Measurements from ENCODE around the gene CGNL1.

DNA sequence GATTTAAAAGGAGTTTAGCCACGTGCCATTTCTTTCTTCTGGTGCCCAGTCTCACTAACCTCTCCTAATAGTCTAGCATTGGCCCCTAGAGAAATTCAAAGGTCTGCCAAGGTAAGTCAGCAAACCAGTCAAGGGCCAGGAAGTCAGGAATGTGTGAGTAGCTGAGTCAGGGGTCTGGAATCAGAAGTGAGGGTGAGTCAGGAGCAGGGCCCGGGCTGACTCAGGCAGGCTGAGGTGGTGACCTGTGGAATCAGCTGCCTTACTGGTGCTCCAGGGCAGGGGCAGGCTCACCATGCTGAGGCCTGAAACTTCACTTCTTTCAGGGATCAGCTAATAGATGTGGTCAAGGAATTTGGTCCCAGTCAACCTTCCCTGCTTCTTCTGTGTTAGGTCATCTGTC, 109.6 kb downstream of the CGNL1 start:
- TF ChIP-seq EP300 (IDR thresholded peaks at IDR 0.05), result peak in 2 of 4 donors; percentile 33 to 93
- TF ChIP-seq, protein P1, sequence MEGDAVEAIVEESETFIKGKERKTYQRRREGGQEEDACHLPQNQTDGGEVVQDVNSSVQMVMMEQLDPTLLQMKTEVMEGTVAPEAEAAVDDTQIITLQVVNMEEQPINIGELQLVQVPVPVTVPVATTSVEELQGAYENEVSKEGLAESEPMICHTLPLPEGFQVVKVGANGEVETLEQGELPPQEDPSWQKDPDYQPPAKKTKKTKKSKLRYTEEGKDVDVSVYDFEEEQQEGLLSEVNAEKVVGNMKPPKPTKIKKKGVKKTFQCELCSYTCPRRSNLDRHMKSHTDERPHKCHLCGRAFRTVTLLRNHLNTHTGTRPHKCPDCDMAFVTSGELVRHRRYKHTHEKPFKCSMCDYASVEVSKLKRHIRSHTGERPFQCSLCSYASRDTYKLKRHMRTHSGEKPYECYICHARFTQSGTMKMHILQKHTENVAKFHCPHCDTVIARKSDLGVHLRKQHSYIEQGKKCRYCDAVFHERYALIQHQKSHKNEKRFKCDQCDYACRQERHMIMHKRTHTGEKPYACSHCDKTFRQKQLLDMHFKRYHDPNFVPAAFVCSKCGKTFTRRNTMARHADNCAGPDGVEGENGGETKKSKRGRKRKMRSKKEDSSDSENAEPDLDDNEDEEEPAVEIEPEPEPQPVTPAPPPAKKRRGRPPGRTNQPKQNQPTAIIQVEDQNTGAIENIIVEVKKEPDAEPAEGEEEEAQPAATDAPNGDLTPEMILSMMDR (IDR thresholded peaks at IDR 0.05), result no peak

Data from upper lobe of left lung (tissue), 4 donors.